ENCODE data around the gene ZBTB17.

GRCh38 chr1:15975805-15976680 is at the start of gene ZBTB17:
- TF ChIP-seq, protein P1, sequence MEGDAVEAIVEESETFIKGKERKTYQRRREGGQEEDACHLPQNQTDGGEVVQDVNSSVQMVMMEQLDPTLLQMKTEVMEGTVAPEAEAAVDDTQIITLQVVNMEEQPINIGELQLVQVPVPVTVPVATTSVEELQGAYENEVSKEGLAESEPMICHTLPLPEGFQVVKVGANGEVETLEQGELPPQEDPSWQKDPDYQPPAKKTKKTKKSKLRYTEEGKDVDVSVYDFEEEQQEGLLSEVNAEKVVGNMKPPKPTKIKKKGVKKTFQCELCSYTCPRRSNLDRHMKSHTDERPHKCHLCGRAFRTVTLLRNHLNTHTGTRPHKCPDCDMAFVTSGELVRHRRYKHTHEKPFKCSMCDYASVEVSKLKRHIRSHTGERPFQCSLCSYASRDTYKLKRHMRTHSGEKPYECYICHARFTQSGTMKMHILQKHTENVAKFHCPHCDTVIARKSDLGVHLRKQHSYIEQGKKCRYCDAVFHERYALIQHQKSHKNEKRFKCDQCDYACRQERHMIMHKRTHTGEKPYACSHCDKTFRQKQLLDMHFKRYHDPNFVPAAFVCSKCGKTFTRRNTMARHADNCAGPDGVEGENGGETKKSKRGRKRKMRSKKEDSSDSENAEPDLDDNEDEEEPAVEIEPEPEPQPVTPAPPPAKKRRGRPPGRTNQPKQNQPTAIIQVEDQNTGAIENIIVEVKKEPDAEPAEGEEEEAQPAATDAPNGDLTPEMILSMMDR (IDR thresholded peaks at IDR 0.05): peak in 1 of 12 donors; percentile 5
- TF ChIP-seq POLR2A (IDR thresholded peaks at IDR 0.05): peak in 1 of 2 donors; percentile 65

Data from heart left ventricle (tissue), 13 donors.